GM18526 (cell line): ENCODE data around the gene APC2.

Experiments used
- POLR2A ChIP-seq: IDR thresholded peaks from 3 replicates; pipeline ENCODE4 v1.6.1; 2011; ENCODE audit not compliant: insufficient read length; ENCODE audit errors: extremely low read depth

APC2 gene

GRCh38 chr19:1447944-1448343, 2.0 kb upstream of the APC2 start:
- TF ChIP-seq POLR2A = no peak

- TF ChIP-seq POLR2A = no peak
These were observed 1.1 kb downstream of the APC2 start for GRCh38 chr19:1450735-1451731.

- TF ChIP-seq POLR2A = no peak
These were observed 2.2 kb downstream of the APC2 start for GRCh38 chr19:1451916-1452801.

GRCh38 chr19:1452802-1453524, 3.0 kb downstream of the APC2 start:
- TF ChIP-seq POLR2A = no peak

GRCh38 chr19:1453525-1454364, 3.8 kb downstream of the APC2 start:
- TF ChIP-seq POLR2A = no peak

GRCh38 chr19:1455002-1455335, 5.0 kb downstream of the APC2 start:
- TF ChIP-seq POLR2A = no peak

- no peak for TF ChIP-seq POLR2A
These were observed 5.6 kb downstream of the APC2 start for GRCh38 chr19:1455336-1456120.

GRCh38 chr19:1456121-1456900, 6.4 kb downstream of the APC2 start:
- no peak for TF ChIP-seq POLR2A

- no peak for TF ChIP-seq POLR2A
These were observed 7.3 kb downstream of the APC2 start for GRCh38 chr19:1457031-1457739.

GRCh38 chr19:1457892-1458291, 8.0 kb downstream of the APC2 start:
- no peak for TF ChIP-seq POLR2A

- no peak for TF ChIP-seq POLR2A
These were observed 9.6 kb downstream of the APC2 start for GRCh38 chr19:1459479-1459878.

GRCh38 chr19:1460033-1460995, 10.4 kb downstream of the APC2 start:
- no peak for TF ChIP-seq POLR2A
